Measurements from ENCODE around the gene ADAMTS2. TPM values are rescaled to one million over a fixed set of nuclear protein-coding genes. Genes with fewer than 3 reads are reported as not detected.

The ADAMTS2 gene
- total RNA-seq, 1 experiment from 2014 or later, result 3.9 TPM

DNA sequence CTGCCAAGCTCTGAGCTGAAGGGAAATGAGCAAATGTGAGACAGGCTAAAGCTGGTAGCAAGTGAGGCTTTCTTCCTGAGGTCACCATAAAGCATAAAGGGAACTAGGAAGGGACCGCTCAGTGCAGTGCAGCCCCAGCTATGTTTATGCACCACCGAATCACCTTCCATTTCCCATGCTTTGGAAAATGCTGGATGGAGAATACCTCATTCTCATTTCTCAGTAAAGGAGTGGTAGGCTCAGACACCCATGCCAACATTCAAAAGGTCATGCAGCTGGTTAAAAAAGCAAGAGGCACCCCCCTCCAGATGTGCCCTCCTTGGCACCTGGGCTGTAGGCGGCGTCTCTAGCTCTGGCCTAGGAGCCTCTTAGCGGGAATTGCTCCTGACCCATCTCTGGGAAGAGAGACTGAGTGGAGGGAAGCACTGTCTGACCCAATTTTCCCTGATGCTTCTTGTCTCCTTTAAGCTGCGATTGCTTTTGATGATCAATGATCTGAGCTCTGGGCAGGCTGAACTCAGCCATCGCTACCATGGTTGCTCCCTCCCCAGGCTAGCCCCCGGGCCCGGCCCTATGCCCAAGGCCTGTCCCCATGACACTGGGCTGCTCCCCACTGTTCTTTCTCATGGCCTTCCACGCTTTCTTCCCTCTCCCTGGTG is 226.4 kb downstream of the ADAMTS2 start:
- no peaks in the 10 kb centered on the region for H3K36me3 ChIP-seq (ENCODE audit: control insufficient read depth in 1 of 2, insufficient read depth in 2 of 2, low read length in 2 of 2)
- H3K79me2 ChIP-seq (ENCODE audit: insufficient read depth, low read length), result no peaks in the 10 kb centered on the region
- H3K27me3 ChIP-seq (ENCODE audit: insufficient read depth, low read length), result no peaks in the 10 kb centered on the region
- ATAC-seq, result no peak
- H3K4me1 ChIP-seq (ENCODE audit: control insufficient read depth in 1 of 2, insufficient read depth in 2 of 2, low read length in 2 of 2), result peaks cover 0 to 6% of the 10 kb centered on the region in 2 experiments; a peak in 1 of 4 replicates
- H3K9ac ChIP-seq (ENCODE audit: low read length), result no peak overlapping the region
- POLR2A ChIA-PET, result no interaction called here
- no peak for DNase-seq (ENCODE audit: low read depth, low spot score)
- H3K9me3 ChIP-seq (ENCODE audit: control insufficient read depth in 1 of 2, insufficient read depth in 1 of 2, low read depth in 1 of 2, low read length in 2 of 2), result no peaks in the 10 kb centered on the region; a peak in 1 of 4 replicates
- H3K9me2 ChIP-seq (ENCODE audit: insufficient read depth), result no peaks in the 10 kb centered on the region
- intact Hi-C loops (cut with micrococcal nuclease), result no loop called here
- no TSS peak for BruUV-seq (replicated peaks)
- no peak overlapping the region for H3K4me2 ChIP-seq (ENCODE audit: low read length)
- H3K4me3 ChIP-seq (replicated peaks in 1 of 2; ENCODE audit: low read depth in 1 of 2, low read length in 2 of 2), result no peak overlapping the region
- no peaks in the 10 kb centered on the region for H4K20me1 ChIP-seq (ENCODE audit: insufficient read depth)
- TF ChIP-seq, protein P1, sequence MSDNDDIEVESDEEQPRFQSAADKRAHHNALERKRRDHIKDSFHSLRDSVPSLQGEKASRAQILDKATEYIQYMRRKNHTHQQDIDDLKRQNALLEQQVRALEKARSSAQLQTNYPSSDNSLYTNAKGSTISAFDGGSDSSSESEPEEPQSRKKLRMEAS (IDR thresholded peaks at IDR 0.05), result no peak
- TF ChIP-seq ZFX (IDR thresholded peaks at IDR 0.05), result no peak
- TF ChIP-seq FOSL1 (IDR thresholded peaks at IDR 0.05; ENCODE audit: low read depth), result no peak
- TF ChIP-seq SIN3A (IDR thresholded peaks at IDR 0.05; ENCODE audit: low read depth), result no peak
- no peak for TF ChIP-seq POLR2A (IDR thresholded peaks at IDR 0.05; ENCODE audit: borderline replicate concordance, extremely low read depth, insufficient read depth, insufficient read length)
- TF ChIP-seq SRF (IDR thresholded peaks at IDR 0.05; ENCODE audit: low read depth), result no peak
- no peak for TF ChIP-seq CEBPB (IDR thresholded peaks at IDR 0.05; ENCODE audit: low read depth)
- no peak for TF ChIP-seq JUND (IDR thresholded peaks at IDR 0.05)
- no peak for TF ChIP-seq POLR2AphosphoS5 (IDR thresholded peaks at IDR 0.05; ENCODE audit: low read depth, low read length)
- no peak for TF ChIP-seq TCF7L2 (IDR thresholded peaks at IDR 0.05; ENCODE audit: borderline replicate concordance, extremely low read depth, insufficient read depth, insufficient read length)
- no peak for TF ChIP-seq ELF1 (IDR thresholded peaks at IDR 0.05; ENCODE audit: borderline replicate concordance, low read depth)
- TF ChIP-seq EZH2 (IDR thresholded peaks at IDR 0.05), result no peak
- TF ChIP-seq, protein P2, sequence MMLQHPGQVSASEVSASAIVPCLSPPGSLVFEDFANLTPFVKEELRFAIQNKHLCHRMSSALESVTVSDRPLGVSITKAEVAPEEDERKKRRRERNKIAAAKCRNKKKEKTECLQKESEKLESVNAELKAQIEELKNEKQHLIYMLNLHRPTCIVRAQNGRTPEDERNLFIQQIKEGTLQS (IDR thresholded peaks at IDR 0.05), result no peak
- no peak for TF ChIP-seq ZNF274 (IDR thresholded peaks at IDR 0.05; ENCODE audit: low read depth, low read length)
- TF ChIP-seq, protein P3, sequence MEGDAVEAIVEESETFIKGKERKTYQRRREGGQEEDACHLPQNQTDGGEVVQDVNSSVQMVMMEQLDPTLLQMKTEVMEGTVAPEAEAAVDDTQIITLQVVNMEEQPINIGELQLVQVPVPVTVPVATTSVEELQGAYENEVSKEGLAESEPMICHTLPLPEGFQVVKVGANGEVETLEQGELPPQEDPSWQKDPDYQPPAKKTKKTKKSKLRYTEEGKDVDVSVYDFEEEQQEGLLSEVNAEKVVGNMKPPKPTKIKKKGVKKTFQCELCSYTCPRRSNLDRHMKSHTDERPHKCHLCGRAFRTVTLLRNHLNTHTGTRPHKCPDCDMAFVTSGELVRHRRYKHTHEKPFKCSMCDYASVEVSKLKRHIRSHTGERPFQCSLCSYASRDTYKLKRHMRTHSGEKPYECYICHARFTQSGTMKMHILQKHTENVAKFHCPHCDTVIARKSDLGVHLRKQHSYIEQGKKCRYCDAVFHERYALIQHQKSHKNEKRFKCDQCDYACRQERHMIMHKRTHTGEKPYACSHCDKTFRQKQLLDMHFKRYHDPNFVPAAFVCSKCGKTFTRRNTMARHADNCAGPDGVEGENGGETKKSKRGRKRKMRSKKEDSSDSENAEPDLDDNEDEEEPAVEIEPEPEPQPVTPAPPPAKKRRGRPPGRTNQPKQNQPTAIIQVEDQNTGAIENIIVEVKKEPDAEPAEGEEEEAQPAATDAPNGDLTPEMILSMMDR (IDR thresholded peaks at IDR 0.05 in 2 of 3, conservative IDR thresholded peaks at IDR 0.05 in 1 of 3; ENCODE audit: borderline replicate concordance in 1 of 3, insufficient read depth in 1 of 3, low read depth in 2 of 3, low read length in 2 of 3), result no peak
- TF ChIP-seq, protein P4, sequence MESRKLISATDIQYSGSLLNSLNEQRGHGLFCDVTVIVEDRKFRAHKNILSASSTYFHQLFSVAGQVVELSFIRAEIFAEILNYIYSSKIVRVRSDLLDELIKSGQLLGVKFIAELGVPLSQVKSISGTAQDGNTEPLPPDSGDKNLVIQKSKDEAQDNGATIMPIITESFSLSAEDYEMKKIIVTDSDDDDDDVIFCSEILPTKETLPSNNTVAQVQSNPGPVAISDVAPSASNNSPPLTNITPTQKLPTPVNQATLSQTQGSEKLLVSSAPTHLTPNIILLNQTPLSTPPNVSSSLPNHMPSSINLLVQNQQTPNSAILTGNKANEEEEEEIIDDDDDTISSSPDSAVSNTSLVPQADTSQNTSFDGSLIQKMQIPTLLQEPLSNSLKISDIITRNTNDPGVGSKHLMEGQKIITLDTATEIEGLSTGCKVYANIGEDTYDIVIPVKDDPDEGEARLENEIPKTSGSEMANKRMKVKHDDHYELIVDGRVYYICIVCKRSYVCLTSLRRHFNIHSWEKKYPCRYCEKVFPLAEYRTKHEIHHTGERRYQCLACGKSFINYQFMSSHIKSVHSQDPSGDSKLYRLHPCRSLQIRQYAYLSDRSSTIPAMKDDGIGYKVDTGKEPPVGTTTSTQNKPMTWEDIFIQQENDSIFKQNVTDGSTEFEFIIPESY (IDR thresholded peaks at IDR 0.05; ENCODE audit: extremely low read depth, insufficient replicate concordance, low read length), result no peak
- TF ChIP-seq SP1 (IDR thresholded peaks at IDR 0.05; ENCODE audit: low read depth), result no peak
- no peak for TF ChIP-seq EZH2phosphoT487 (IDR thresholded peaks at IDR 0.05; ENCODE audit: borderline replicate concordance)
- no peak for TF ChIP-seq EGR1 (IDR thresholded peaks at IDR 0.05; ENCODE audit: low read depth)
- TF ChIP-seq, protein P5, sequence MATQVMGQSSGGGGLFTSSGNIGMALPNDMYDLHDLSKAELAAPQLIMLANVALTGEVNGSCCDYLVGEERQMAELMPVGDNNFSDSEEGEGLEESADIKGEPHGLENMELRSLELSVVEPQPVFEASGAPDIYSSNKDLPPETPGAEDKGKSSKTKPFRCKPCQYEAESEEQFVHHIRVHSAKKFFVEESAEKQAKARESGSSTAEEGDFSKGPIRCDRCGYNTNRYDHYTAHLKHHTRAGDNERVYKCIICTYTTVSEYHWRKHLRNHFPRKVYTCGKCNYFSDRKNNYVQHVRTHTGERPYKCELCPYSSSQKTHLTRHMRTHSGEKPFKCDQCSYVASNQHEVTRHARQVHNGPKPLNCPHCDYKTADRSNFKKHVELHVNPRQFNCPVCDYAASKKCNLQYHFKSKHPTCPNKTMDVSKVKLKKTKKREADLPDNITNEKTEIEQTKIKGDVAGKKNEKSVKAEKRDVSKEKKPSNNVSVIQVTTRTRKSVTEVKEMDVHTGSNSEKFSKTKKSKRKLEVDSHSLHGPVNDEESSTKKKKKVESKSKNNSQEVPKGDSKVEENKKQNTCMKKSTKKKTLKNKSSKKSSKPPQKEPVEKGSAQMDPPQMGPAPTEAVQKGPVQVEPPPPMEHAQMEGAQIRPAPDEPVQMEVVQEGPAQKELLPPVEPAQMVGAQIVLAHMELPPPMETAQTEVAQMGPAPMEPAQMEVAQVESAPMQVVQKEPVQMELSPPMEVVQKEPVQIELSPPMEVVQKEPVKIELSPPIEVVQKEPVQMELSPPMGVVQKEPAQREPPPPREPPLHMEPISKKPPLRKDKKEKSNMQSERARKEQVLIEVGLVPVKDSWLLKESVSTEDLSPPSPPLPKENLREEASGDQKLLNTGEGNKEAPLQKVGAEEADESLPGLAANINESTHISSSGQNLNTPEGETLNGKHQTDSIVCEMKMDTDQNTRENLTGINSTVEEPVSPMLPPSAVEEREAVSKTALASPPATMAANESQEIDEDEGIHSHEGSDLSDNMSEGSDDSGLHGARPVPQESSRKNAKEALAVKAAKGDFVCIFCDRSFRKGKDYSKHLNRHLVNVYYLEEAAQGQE (IDR thresholded peaks at IDR 0.05; ENCODE audit: low read depth), result no peak
- CTCF ChIA-PET, result no interaction called here
- RAD21 ChIA-PET (ENCODE audit: low non-redundant PET in 1 of 2, low total read pairs in 2 of 2, uncharacterized antibody in 2 of 2, unreplicated experiment in 2 of 2), result no interaction called here
- no peak overlapping the region for H3K27ac ChIP-seq (ENCODE audit: low read depth, low read length)
- no peak overlapping the region for H2AFZ ChIP-seq (ENCODE audit: low read depth, low read length, poor library complexity, severe bottlenecking)

Data from HCT116 (cell line).